GM10248 (cell line): Measurements from ENCODE around the gene PRPF8.
"Not testable (repeated sequence)": the region's sequence is repeated elsewhere in the genome, so short reads cannot be mapped to it uniquely, and the experiment has no call there.

Experiments used
- CTCF ChIA-PET: fragments of 300-600 bp; sonication (Branson Sonifier 250); formaldehyde crosslinking; extraction: SDS; loops from one replicate; lab custom pipeline; 2021; ENCODE audit warnings: antibody characterized with exemption; lab: Yijun Ruan, JAX
- POLR2A ChIA-PET: fragments of 350-650 bp; sonication (Branson Sonifier 250); formaldehyde crosslinking; extraction: SDS; loops from one replicate; lab custom pipeline; 2020; ENCODE audit warnings: antibody characterized with exemption; lab: Yijun Ruan, JAX
- DNase-seq: peaks from one replicate; pipeline ENCODE4 v3.0.0; 2012; ENCODE audit errors: extremely low spot score
- TF ChIP-seq, protein P1 (sequence below): IDR thresholded peaks from 2 replicates; pipeline ENCODE4 v1.5.1; 2012; ENCODE audit warnings: mild to moderate bottlenecking, low read depth; ENCODE audit errors: extremely low read depth, missing control alignments, control extremely low read depth

The PRPF8 gene

DNA sequence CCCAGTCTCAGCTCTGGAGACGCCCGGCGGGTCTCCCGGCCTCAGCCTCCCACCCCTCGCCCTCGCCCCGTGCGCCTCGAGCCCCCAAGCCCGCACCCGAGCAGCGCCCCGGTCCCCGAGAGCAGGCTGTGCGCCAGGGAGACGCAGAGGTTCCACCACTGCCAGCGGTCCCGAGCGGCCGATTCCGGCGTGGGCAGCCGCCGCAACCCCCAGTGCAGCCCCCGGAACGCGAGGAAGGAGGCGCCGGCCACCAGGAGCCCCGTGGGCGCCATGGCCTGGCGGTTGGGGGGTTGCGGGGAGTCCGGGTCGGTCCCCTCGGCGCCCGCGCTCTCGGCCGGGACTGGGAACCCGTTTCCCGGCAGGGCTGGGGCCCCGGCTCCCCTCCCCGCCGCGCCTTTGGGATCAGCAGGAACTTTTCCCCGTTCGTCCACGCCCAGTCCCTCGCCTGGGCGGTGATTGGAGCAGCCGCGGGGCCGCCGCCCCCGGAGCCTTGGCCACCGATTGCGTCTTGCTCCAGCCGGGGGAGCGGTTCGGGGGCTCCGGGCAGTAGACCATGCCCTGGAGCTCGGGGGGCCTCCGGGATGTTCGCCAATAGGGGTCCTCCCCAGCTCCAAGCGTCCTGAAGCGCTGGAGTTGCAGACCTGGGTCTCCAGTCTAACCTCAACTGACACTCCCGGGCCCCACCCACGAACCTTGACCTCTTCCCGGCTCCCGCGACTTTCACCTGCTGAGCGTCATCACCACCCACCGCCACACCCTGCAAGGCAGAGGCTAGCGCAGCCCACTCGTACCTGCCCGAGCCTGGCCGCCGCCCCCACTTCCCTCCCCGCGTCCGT, 25.5 kb upstream of the PRPF8 start, which contains the start of gene TLCD2:
TSS of gene TLCD2 (minus strand) at position 407 of the 836 bp plus-strand sequence. CDS start at position 272, 135 bp downstream.
- DNase-seq, result no peak
- POLR2A ChIA-PET, result interaction anchor here (0.5 kb wide), 1 partner anchor 465 kb away, joined by 6 read pairs; no protein-coding TSS in a partner anchor
- TF ChIP-seq, protein P1, sequence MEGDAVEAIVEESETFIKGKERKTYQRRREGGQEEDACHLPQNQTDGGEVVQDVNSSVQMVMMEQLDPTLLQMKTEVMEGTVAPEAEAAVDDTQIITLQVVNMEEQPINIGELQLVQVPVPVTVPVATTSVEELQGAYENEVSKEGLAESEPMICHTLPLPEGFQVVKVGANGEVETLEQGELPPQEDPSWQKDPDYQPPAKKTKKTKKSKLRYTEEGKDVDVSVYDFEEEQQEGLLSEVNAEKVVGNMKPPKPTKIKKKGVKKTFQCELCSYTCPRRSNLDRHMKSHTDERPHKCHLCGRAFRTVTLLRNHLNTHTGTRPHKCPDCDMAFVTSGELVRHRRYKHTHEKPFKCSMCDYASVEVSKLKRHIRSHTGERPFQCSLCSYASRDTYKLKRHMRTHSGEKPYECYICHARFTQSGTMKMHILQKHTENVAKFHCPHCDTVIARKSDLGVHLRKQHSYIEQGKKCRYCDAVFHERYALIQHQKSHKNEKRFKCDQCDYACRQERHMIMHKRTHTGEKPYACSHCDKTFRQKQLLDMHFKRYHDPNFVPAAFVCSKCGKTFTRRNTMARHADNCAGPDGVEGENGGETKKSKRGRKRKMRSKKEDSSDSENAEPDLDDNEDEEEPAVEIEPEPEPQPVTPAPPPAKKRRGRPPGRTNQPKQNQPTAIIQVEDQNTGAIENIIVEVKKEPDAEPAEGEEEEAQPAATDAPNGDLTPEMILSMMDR, result no peak
- CTCF ChIA-PET, result no interaction called here

DNA sequence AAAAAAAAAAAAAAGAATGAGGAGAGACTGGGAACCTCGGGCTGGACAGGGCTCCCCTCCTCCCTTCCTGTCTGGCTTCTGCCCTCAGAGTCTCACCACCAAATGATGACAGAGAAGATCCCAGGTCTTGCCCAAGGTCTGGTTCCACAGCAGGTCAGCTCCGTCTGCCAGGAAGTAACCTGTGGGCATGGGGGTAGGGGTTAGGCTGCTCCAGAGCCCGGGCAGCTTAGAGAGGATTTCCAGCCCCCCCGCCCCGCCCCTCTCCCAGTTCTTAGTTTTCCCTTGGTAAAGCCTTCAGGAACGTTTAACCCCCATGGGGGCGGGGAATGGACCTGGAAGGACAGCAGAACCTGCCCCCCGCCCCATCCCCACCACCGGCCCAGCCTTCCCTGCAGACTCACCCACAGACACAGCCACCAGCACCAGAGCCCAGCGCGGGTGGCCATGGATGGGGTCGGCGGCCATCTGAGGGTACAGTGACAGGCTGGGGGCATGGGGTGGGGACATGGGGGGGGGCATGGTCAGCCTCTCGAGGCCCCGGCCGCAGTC, 24.8 kb upstream of the PRPF8 start:
- no peak for DNase-seq
- POLR2A ChIA-PET, result no interaction called here
- CTCF ChIA-PET, result no interaction called here
- TF ChIP-seq, protein P1, result no peak

DNA sequence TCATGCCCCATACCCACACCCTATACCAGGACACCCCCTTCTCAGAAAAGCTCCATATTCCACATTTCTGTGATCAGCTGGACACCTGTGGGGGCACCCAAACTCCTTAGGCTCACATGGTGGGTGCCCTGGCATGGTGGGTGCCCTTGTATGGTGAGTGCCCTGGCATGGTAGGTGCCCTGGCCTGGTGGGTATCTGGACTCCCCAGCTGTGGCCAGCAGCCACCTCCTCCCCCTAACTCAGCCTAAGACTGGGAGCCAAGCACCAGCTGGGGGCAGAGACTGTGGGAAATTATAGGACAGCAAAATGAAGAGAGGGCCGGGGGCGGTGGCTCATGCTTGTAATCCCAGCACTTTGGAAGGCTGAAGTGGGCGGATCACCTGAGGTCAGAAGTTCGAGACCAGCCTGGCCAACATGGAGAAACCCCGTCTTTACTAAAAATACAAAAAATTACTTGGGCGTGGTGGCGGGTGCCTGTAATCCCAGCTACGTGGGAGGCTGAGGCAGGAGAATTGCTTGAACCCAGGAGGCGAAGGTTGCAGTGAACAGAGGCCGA, 24.2 kb upstream of the PRPF8 start:
- POLR2A ChIA-PET, CTCF ChIA-PET: not testable (repeated sequence)

DNA sequence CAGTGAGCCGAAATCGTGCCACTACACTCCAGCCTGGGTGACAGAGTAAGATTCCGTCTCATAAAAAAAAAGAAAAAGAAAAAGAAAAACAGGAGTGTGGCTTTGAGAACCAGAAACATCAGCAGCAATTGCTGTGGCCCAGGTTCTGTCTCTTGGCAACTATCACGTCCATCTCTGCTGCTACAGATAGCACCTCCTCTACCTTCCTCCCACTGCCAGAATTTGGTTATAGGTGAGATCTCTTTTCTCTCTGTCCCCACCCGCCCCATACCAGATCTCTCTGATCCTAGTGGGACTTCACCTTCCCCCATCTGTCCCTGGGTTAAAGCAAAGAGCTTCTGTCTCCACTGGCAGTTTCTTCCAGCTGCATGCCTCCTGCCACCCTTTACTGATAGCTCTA, 22.4 kb upstream of the PRPF8 start:
- TF ChIP-seq, protein P1, result no peak
- POLR2A ChIA-PET, result no interaction called here
- DNase-seq, result no peak
- CTCF ChIA-PET, result interaction anchor here (1.2 kb wide), 1 partner anchor 10 kb away, joined by 4 read pairs; no protein-coding TSS in a partner anchor

More for the DNA sequence above, 24.2 kb upstream of the PRPF8 start:
- not testable (repeated sequence) for DNase-seq

DNA sequence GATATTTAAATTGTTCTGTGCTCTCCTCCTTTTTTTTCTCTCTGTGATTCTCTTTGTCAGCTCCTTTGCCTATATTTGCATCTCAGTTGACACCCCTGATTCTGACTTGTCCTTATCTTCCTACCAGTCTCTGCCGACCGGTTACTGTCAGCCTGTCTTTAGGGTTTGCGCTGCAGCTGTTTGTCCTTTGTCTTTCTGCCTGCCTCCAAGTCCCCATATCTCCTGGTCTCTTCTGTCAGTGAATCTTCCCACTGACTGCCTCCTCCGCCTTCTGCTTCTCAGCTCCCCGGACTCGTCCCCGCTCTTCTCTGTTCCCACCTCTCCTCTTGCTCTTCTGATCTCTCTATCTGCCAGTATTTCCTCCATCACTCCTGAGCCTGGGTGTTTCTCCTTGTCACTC, 20.3 kb upstream of the PRPF8 start:
- TF ChIP-seq, protein P1, result no peak
- ChIA-PET CTCF (interaction anchor here (1.6 kb wide), 1 partner anchor 12 kb away, joined by 6 read pairs; no protein-coding TSS in a partner anchor), POLR2A (no interaction called here)
- no peak for DNase-seq

DNA sequence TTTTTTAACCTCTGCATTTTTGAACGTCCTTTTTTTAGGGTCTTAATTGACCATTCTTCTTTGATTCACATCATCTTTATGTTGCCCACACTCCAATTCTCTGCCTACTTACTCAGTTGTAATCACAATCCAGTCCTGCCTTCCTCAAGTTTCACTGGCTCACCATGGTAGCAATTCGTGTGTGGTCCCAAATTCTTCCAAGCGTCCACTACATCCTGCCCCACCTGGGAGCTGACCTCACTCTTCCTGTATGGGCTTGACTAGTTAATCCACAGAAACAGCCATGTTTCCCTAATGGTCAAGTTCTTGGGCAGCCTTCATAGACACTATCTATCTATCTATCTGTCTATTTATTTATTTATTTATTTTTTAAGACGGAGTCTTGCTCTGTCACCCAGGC, 18.4 kb upstream of the PRPF8 start:
- no peak for DNase-seq
- TF ChIP-seq, protein P1, result no peak
- POLR2A ChIA-PET, result no interaction called here
- CTCF ChIA-PET, result no interaction called here

DNA sequence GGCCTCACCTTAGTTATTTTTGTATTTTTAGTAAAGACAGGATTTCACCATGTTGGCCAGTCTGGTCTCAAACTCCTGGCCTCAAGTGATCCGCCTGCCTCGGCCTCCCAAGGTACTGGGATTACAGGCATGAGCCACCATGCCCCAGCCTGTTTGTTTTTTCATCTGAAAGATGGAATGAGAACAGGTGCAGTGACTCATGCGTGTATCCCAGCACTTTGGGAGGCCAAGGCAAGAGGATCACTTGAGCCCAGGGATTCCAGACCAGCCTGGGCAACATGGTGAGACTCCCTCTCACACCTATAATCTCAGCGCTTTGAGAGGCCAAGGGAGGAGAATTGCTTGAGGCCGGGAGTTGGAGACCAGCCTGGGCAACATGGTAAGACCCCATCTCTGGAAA, 15.2 kb upstream of the PRPF8 start:
- not testable (repeated sequence) for DNase-seq
- CTCF ChIA-PET, result interaction anchor here (1.0 kb wide), 1 partner anchor 11 kb away, joined by 3 read pairs; no protein-coding TSS in a partner anchor
- POLR2A ChIA-PET, result interaction anchor here (0.6 to 2.1 kb wide), 2 partner anchors 17 to 222 kb away, joined by 3 to 5 read pairs; no protein-coding TSS in a partner anchor
